GM21515 (cell line): ENCODE results near the gene ATIC.
"Not testable (repeated sequence)": the region's sequence is repeated elsewhere in the genome, so short reads cannot be mapped to it uniquely, and the experiment has no call there.

Experiments
- ATAC-seq: cut with Tn5 transposase; IDR thresholded peaks from one replicate; pipeline ENCODE4 v1.9.1; 2021; ENCODE audit not compliant: unreplicated experiment

Gene ATIC

GRCh38 chr2:215360059-215360458 lies 48.2 kb downstream of the ATIC start:
- not testable (repeated sequence) for ATAC-seq

DNA sequence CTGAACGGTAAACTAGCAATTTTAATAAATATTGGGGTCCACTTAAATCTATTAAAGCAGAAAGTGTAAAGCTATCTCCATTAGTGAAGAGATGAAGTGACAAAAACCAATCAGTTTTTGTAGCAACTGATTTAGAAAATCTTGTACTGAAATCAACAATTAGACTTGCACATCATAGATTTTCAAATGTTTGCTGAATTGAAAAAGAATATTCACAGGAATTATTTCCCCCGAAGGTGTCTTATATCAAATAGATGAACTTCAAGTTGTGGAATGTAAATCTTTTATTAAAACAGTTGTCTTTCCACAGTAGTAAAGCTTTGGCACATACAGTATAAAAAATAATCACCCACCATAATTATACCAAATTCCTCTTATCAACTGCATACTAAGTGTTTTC lies 48.7 kb downstream of the ATIC start:
- ATAC-seq = no peak

DNA sequence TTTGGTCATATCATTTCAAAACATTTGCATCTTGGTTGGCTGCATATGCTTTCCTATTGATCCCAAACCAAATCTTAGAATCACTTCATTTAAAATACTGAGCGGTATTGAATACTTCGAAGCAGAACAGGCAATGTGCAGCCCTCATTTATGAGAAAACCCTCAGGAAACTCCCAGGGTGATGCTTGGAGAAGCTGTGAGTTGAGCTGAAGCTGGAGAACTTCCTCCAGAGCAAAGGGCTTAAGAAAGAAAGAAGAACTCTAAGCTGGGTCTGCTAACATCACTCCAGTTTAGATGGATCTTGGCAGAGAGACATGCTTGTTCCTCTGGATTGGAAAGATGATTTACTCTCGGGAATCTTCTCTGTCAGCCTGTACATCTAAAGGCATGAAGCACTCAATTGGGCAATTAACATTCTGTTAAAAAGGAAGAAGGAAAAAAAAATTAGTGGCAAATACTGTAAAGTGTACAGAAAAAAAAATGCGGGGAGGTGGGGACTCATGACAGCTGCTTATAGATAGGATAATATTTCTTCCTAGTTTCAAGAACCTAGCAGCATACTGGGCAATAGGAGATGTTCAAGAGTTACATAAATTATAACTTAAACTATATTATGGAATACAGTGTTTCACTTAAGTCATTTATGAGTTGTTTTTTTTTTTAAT lies 49.5 kb downstream of the ATIC start:
- ATAC-seq = no peak

- ATAC-seq = no peak
Measured at GRCh38 chr2:215361876-215362561, 50.2 kb downstream of the ATIC start.

DNA sequence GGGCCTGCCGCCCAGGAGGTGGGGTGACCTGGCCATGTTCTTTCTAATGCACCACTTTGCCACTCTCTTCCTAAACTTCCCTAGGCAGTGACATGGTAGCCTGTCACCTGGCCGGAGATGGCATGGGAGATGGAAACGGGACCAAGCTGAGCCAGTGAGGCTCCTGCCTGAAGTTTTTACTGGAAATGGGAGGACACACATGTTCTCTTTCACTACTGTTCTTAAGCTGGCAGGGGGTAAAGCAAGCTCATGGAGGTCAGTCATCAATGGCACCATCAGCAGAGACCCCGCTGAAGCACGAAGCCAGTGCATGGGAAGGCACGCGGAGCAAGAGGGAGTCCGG lies 50.7 kb downstream of the ATIC start:
- no peak for ATAC-seq

GRCh38 chr2:215363039-215363438 lies 51.2 kb downstream of the ATIC start:
- ATAC-seq = no peak

- no peak for ATAC-seq
Measured at GRCh38 chr2:215363461-215364156, 51.8 kb downstream of the ATIC start.

DNA sequence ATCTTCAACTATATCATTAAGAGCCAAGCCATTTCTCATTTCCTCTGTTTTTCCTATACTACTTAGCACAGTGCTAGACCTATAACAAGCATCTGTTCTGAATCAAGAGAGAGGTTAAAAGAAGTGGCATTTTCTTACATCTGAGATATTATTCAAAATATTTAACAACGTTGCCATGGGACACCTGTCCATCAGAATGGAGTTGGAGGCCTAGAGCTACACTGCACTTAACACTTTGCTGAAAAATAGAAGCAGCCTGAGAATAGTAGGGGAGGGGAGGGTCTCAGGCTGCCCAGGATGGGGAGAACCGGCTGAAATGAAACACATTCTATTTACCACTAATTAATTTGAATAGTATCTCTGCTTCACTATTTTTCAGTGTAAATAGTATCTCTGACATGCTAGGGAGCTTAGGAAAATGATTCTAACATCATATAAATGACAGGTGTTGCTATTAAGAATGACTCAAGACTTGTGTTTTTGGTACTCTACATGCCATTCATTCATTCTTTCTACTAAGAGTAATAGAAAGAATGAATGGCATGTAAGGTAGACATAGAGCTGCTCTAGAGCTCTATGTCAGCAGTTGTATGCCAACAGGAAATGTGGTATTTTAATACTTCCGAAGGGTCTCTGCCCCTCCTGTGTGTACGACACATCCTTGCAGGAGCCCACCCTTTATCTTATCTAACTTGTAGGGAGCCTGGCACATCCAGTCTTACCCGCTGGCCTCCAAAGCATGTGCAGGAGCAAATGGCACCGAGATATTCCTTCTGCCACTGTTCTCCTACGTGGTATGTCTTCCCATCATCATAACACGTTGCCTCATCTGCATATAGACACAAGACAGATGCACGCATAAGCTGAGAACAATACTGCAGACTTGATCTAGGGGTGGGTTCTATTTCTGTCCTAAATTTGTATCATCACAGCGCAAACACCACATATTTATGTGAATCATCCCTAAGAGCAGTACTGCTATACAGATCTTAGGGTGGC lies 52.6 kb downstream of the ATIC start:
- no peak for ATAC-seq

GRCh38 chr2:215365184-215365658 lies 53.4 kb downstream of the ATIC start:
- ATAC-seq = no peak

GRCh38 chr2:215366440-215367032 lies 54.7 kb downstream of the ATIC start:
- no peak for ATAC-seq

GRCh38 chr2:215367662-215368492 lies 56.0 kb downstream of the ATIC start:
- ATAC-seq = no peak

DNA sequence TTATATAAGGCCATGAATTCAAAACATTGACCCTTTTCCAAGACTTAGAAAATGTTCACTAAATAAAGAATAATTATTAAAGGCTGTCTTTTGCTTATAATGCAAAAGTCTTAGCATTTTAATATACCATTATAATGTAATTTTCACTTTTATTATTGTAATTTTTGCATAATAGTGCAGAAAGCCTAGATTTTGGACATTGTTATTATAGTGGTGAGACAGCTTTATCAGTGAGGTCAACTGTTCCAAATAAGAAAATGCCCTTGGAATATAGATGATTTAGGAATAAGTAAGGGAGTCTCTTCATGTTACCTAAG lies 56.6 kb downstream of the ATIC start:
- ATAC-seq = no peak

DNA sequence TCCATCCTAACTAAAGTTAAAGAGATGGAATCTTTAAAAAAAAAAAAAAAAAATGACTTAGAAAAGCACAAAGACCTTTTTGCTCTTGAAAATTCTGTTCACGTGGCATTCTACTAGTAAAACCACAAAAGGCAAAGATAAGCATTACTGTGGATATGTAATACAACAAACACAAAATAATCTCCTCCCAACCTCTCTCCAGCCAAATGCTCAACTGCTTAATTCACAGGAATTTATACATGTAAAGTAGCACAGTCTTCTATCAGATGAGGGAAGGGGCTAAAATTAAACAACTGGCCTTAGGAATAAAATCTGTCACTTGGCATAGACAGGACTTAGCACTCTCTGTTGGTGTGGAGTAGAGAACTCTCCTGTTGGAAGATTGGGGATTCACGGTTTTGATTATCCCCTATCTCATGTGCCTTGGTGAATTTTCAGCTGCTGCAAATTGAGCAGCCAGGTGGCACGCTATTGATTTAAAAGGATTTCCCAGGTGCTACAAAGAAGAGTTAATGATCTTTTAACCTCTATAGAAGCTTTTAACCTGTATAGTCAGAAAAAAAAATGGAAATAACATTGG lies 57.4 kb downstream of the ATIC start:
- ATAC-seq = no peak

DNA sequence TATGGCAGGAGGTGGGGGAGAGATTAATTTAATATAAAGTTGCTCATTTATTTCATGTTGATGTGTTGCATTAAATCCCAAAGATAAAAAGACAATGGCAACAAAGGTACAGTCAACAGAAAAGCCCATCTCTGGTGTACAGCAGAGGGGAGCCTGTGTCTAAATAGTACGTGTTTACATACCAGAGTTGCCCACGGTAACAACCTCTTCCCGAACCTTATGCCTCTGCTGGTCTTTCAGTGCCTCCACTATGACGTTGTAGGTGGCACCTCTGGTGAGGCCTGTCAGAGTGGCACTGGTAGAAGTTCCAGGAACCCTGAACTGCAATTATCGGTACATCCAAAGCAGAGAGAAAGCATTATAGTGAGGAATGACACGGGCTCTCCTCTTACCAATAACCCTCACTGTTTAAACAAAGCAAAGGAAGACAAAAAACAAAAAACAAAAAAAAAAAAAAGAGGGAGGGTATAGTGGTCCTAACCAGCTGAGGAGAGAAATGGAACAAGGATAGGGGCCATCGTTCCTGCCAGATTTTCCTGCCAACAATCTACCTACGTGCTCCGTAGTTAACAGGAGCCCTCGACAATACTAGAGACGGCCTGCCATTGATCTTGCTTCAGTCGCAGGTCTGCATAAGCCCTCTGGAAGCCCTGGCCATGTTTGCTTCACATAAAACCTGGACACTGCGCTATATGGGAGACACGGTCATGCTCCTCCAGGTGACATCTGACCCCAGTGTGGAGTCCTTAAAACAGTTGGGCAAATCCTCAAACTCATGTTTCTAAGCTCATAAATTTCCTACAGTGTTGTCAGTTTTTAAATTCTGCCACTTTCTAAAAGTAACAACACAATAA lies 58.5 kb downstream of the ATIC start:
- no peak for ATAC-seq

DNA sequence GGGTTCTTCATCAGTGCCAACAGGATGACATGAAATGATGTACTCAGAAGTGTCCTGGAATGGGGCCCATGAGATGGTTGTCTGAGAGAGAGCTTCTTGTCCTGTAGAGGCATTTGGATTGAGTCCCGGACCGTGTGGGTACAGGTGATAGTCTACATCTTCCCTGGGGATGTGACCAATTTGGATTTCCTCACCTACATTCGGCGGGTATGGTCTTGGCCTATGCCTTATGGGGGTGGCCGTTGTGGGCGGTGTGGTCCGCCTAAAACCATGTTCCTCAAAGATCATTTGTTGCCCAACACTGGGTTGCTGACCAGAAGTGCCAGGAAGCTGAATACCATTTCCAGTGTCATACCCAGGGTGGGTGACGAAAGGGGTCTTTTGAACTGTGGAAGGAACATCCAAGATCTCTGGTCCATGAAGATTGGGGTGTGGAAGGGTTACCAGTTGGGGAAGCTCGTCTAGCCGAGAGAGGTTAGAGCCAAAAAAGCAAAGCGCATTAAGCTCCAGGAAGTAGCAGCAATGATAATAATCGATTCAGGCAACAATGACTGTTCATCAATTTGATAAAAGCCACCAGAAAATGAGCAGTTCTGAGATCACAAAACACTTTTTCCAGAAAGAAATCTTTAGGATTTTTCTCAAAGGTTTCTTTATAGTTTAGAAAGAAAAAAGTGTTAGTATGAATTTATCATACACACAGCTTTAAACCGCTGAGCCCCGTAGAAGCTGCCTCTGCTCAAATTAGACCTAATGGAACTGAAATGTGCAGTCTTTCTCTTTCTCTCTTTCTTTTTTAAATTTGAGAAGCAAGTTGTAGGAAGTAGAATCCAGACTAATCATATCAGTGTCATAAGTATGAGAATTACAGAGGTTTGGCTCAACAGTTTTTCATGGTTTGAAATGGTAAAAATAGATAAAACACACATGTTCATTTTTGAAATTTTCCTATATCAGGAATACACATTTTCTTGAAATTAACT lies 60.3 kb downstream of the ATIC start:
- ATAC-seq = no peak

DNA sequence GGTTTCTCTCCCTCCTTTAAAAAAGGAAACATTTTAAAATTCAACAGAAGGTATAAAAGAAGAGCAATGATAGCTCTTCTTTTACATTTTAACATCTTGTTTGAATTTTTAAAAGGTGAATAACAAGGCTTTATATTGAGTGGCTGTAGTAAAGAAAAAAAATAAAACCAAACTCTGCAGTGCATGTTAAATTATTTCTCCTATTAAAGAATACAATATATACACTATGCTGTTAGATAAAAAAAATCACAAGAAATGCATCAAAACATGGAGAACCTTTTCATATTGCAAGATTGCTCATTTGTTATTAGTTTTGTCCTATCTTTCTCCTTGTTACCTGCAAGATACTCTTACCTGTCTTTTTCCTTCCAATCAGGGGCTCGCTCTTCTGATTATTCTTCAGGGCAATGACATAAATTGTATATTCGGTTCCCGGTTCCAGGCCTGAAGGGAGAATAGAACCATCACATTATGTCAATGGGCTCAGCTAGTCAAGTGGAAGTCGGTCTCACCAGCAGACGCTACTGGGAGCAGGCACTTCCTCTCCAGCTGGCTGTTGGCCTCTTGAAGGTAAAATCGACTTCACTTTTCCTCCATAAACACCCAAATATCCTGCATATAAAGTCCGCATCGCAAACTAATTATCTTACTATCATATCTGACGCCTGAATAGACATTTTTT lies 61.2 kb downstream of the ATIC start:
- no peak for ATAC-seq

DNA sequence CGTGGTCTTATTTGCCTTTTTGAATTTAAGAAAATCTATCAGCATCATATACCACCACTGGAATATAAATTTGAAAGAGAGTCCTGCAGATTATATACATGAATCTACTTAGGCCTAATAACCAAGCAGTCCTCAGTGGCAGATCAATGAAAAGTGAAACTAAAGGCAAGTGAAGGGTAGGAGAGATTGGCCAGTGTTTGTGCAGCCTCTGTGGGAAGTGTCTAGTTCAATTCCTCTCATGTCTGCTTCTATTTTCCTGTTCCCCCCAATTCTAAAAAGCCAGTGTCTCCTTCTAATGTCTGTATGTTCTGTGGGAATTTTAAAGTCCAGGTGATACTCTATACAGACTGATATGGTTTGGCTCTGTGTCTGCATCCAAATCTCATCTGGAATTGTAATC lies 62.1 kb downstream of the ATIC start:
- ATAC-seq = no peak
